ENCODE measurements around the gene TMEM154. TPM values are rescaled to one million over a fixed set of nuclear protein-coding genes. Genes with fewer than 3 reads are reported as not detected.
"Not testable (repeated sequence)": the region's sequence is repeated elsewhere in the genome, so short reads cannot be mapped to it uniquely, and the experiment has no call there.

Gene TMEM154
- total RNA-seq, 1 experiment from 2014 or later, result 41.5 TPM

DNA sequence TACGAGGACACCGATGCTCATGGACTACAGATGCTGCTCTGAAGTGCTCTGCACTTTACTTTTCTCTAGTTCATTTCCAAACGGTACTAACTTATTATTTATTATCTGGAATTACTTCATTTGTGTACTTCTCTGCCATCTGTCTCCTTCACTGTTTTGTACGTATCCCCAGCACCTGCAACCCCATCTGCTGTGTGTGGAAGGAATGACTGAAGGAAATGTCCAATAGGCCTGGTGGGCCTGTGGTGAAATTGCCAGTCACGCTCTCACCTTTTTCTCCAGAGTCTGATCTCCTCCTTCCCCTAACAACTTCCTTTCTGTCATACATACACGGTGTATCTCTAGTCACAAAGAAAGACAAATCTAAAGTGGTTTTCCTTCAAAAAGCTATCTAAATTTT is 12.9 kb downstream of the TMEM154 start:
- H3K9me3 Mint-ChIP-seq (ENCODE audit: unreplicated experiment), result no peaks in the 10 kb centered on the region
- POLR2A ChIA-PET, result interaction anchor here (1.0 to 1.8 kb wide), 2 partner anchors 10 to 12 kb away, joined by 4 to 7 read pairs; no protein-coding TSS in a partner anchor
- peaks cover 6% of the 10 kb centered on the region for H3K36me3 Mint-ChIP-seq (ENCODE audit: insufficient read depth, unreplicated experiment)
- DNase-seq (ENCODE audit: unreplicated experiment), result no peak
- H3K4me1 Mint-ChIP-seq (ENCODE audit: insufficient read depth, unreplicated experiment), result peaks cover 7% of the 10 kb centered on the region
- no peak overlapping the region for H3K4me3 Mint-ChIP-seq (ENCODE audit: unreplicated experiment)
- H3K27ac Mint-ChIP-seq (ENCODE audit: low read depth, unreplicated experiment), result no peak overlapping the region
- TF ChIP-seq, protein P1, sequence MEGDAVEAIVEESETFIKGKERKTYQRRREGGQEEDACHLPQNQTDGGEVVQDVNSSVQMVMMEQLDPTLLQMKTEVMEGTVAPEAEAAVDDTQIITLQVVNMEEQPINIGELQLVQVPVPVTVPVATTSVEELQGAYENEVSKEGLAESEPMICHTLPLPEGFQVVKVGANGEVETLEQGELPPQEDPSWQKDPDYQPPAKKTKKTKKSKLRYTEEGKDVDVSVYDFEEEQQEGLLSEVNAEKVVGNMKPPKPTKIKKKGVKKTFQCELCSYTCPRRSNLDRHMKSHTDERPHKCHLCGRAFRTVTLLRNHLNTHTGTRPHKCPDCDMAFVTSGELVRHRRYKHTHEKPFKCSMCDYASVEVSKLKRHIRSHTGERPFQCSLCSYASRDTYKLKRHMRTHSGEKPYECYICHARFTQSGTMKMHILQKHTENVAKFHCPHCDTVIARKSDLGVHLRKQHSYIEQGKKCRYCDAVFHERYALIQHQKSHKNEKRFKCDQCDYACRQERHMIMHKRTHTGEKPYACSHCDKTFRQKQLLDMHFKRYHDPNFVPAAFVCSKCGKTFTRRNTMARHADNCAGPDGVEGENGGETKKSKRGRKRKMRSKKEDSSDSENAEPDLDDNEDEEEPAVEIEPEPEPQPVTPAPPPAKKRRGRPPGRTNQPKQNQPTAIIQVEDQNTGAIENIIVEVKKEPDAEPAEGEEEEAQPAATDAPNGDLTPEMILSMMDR (IDR thresholded peaks at IDR 0.05; ENCODE audit: unreplicated experiment), result no peak
- no TSS peak for BruUV-seq (replicated peaks)
- intact Hi-C loops (cut with micrococcal nuclease), result no loop called here
- CTCF ChIA-PET, result no interaction called here
- no peaks in the 10 kb centered on the region for H3K27me3 Mint-ChIP-seq (ENCODE audit: insufficient read depth, unreplicated experiment)

DNA sequence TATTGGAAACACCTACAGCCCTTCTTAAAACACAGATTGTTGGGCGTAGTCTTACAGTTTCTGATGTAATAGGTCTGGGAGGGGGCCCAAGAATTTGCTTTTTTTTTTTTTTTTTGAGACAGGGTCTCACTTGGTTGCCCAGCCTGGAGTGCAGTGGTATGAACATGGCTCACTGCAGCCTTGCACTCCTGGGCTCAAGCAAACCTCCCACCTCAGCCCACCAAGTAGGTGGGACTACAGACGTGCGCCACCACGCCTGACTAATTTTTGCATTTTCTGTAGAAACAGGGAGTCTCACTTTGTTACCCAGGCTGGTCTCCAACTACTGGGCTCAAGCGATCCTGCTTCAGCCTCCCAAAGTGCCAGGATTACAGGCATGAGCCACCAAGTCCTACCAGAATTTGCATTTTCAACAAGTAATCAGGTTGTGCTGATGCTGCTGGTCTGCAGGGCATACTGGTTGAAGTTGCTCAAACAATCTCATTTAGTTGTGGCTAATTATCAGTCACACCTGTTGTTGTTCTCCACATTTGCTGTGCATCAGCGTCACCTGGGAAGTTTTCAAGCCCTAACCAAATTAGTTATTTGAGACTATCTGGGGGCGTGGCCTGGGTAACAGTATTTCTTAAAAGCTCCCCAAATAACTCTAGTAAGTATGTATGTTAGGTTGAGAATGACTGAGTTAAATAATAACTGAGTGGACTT is 14.0 kb downstream of the TMEM154 start:
- H3K36me3 Mint-ChIP-seq (ENCODE audit: insufficient read depth, unreplicated experiment), result peaks cover 6% of the 10 kb centered on the region
- no peak overlapping the region for H3K27ac Mint-ChIP-seq (ENCODE audit: low read depth, unreplicated experiment)
- intact Hi-C loops (cut with micrococcal nuclease), result no loop called here
- H3K9me3 Mint-ChIP-seq (ENCODE audit: unreplicated experiment), result no peaks in the 10 kb centered on the region
- BruUV-seq (replicated peaks), result no TSS peak
- H3K4me1 Mint-ChIP-seq (ENCODE audit: insufficient read depth, unreplicated experiment), result peaks cover 7% of the 10 kb centered on the region
- H3K4me3 Mint-ChIP-seq (ENCODE audit: unreplicated experiment), result no peak overlapping the region
- H3K27me3 Mint-ChIP-seq (ENCODE audit: insufficient read depth, unreplicated experiment), result no peaks in the 10 kb centered on the region
- CTCF ChIA-PET, result interaction anchor here (1.1 kb wide), 1 partner anchor 10 kb away, joined by 4 read pairs; no protein-coding TSS in a partner anchor
- POLR2A ChIA-PET, result interaction anchor here (0.7 to 1.1 kb wide), 2 partner anchors 11 to 44 kb away, joined by 3 to 4 read pairs; no protein-coding TSS in a partner anchor
- no peak for DNase-seq (ENCODE audit: unreplicated experiment)
- TF ChIP-seq, protein P1 (IDR thresholded peaks at IDR 0.05; ENCODE audit: unreplicated experiment), result no peak

DNA sequence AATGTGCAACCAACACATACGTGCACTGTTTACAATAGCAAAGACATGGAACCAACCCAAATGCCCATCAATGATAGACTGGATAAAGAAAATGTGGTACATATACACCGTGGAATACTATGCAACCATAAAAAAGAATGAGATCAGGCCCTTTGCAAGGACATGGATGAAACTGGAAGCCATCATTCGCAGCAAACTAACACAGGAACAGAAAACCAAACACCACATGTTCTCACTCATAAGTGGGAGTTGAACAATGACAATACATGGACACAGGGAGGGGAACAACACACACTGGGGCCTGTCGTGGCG is 15.8 kb downstream of the TMEM154 start:
- intact Hi-C loops (cut with micrococcal nuclease); H3K4me3 Mint-ChIP-seq (ENCODE audit: unreplicated experiment): not testable (repeated sequence)
- POLR2A ChIA-PET, result interaction anchor here (0.9 kb wide), 1 partner anchor 16 kb away, joined by 3 read pairs; the partner anchor contains the start of gene TMEM154

DNA sequence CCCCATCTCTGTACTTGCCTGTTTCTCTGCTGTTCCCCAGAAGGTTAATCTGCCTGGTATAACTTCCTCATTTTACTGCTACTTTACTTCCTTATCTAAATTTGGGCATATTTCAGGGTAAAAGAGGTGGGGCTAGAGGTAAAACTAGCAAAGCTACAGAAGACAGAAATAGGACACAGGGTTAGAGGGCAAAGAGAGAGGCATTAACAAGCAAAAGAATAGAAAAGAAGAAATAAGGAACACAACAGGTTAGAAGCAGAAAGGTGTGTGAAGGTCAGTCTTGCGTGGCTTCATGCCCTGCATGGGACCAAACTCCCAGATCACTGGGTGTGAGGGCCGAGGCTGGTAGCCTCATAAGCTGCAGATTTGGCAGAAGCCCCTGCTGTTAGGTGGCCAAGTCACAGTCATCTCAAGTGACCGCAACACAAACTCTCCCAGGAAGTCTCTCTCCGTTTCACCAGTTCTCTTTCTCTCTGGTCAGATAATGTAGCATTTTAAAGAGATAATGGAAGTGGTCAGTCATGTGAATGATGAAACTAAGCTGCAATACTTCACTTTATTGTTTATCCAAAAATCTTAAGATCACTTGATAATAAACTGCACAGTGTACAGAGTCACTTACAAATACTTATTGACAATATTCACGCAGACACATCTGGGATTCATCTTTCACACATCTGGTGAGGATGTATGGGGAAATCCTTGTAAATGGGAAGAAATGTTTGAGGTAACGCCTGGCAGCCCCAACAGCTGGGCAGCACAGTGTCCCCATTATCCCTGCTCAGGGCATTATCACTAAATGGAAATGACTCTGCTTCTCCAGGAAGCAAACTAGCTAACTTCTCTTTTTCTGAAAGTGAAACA is 16.4 kb downstream of the TMEM154 start:
- H3K9me3 Mint-ChIP-seq (ENCODE audit: unreplicated experiment), result peaks cover under 1% of the 10 kb centered on the region
- H3K27ac Mint-ChIP-seq (ENCODE audit: low read depth, unreplicated experiment), result no peak overlapping the region
- DNase-seq (ENCODE audit: unreplicated experiment), result no peak
- peaks cover 4% of the 10 kb centered on the region for H3K36me3 Mint-ChIP-seq (ENCODE audit: insufficient read depth, unreplicated experiment)
- BruUV-seq (replicated peaks), result no TSS peak
- ChIA-PET CTCF (no interaction called here), POLR2A (interaction anchor here (0.7 to 0.9 kb wide), 2 partner anchors 16 to 68 kb away, joined by 3 to 5 read pairs; partner anchors contain the start of gene TMEM154)
- no peak overlapping the region for H3K4me3 Mint-ChIP-seq (ENCODE audit: unreplicated experiment)
- peaks cover 7% of the 10 kb centered on the region for H3K4me1 Mint-ChIP-seq (ENCODE audit: insufficient read depth, unreplicated experiment)
- no peaks in the 10 kb centered on the region for H3K27me3 Mint-ChIP-seq (ENCODE audit: insufficient read depth, unreplicated experiment)
- intact Hi-C loops (cut with micrococcal nuclease), result no loop called here
- TF ChIP-seq, protein P1 (IDR thresholded peaks at IDR 0.05; ENCODE audit: unreplicated experiment), result no peak

More for the DNA sequence above, 15.8 kb downstream of the TMEM154 start:
- H3K27ac Mint-ChIP-seq (ENCODE audit: low read depth, unreplicated experiment); H3K36me3 Mint-ChIP-seq (ENCODE audit: insufficient read depth, unreplicated experiment); CTCF ChIA-PET; H3K4me1 Mint-ChIP-seq (ENCODE audit: insufficient read depth, unreplicated experiment); H3K9me3 Mint-ChIP-seq (ENCODE audit: unreplicated experiment); DNase-seq (ENCODE audit: unreplicated experiment); H3K27me3 Mint-ChIP-seq (ENCODE audit: insufficient read depth, unreplicated experiment); BruUV-seq (replicated peaks): not testable (repeated sequence)
